G401.6 (cell line): ENCODE measurements around the gene AP2S1.
A peak's percentile ranks its signal among the peaks of the same experiment; 100 is the strongest.

Experiments used
- FAIRE-seq: peaks from 2 replicates; lab custom pipeline; 2012; peaks lifted over from hg19 to GRCh38; lab: Jason Lieb, UNC

The AP2S1 gene

GRCh38 chr19:46803555-46803954, 47.1 kb downstream of the AP2S1 start:
- FAIRE-seq, result no peak

DNA sequence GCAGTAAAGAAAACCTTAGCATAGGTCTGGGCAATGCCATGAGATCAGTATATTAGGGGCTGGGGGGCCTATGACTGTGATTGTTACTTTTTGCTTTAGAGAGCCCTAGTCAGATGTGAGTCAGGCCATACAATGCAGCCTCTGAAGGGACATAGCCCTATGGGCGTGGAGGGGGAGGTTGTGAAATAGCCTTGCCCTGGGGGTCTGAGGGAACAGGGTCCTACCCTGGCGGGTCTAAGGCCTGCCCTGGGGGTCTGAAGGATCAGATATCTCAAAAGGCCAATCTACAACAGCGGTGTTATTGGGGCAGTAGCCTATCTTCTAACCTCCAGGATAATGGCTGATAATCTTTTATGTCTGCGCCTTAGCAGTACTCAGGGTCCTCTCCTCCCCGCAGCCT, 48.5 kb downstream of the AP2S1 start:
- FAIRE-seq, result no peak

GRCh38 chr19:46798713-46799112, 51.9 kb downstream of the AP2S1 start:
- no peak for FAIRE-seq

GRCh38 chr19:46797881-46798280, 52.8 kb downstream of the AP2S1 start:
- FAIRE-seq, result no peak

- no peak for FAIRE-seq
These were observed 58.7 kb downstream of the AP2S1 start for GRCh38 chr19:46791944-46792343.

DNA sequence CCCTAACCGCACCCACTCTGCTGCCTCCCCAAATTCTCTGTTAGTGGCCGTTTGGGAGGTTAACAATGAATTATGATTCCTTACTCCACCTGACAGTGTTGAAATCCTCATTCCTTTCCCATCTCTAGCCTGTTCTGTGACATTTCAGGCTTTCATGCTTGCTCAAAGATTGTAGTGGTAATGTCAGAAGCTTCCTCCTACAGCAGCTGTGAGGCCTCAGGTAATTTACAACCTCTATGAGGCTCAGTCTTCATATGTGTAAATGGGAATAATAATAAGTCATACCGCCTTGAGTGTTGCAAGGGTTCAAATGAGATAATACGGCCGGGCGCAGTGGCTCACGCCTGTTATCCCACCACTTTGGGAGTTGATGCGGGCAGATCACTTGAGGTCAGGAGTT, 61.3 kb downstream of the AP2S1 start:
- FAIRE-seq, result no peak

- FAIRE-seq, result no peak
These were observed 61.7 kb downstream of the AP2S1 start for GRCh38 chr19:46788968-46789338.

- peak; percentile 94 for FAIRE-seq
These were observed 62.2 kb downstream of the AP2S1 start, which contains the start of gene SLC1A5 for GRCh38 chr19:46788262-46788967. TSS of gene SLC1A5 (minus strand) at chr19:46788594. CDS start at chr19:46787965, 629 bp downstream.
